Fibroblast of upper back skin (primary cell): Measurements from ENCODE around the gene MAPK1IP1L.
"Not testable (repeated sequence)": the region's sequence is repeated elsewhere in the genome, so short reads cannot be mapped to it uniquely, and the experiment has no call there.

Experiments used
- DNase-seq: peaks from one replicate; pipeline ENCODE4 v3.0.0-alpha.2; 2013

The MAPK1IP1L gene

GRCh38 chr14:55057919-55058318 is 6.5 kb downstream of the MAPK1IP1L start:
- DNase-seq, result no peak

DNA sequence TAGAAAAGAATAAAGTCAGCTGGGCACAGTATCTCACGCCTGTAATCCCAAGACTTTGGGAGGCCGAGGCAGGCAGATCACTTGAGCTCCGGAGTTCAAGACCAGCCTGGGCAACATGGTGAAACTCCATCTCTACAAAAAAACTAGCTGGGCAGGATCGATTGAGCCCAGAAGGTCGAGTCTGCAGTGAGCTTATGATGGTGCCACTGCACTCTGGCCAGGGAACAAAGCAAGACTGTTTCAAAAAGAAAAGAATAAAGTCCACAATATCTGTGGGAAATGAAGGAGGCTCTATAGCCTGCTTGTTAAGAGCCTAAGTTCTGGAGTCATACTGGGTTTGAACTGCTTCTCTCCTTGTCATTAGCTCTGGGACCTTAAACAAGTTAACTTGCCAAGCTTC is 7.9 kb downstream of the MAPK1IP1L start:
- DNase-seq, result no peak

DNA sequence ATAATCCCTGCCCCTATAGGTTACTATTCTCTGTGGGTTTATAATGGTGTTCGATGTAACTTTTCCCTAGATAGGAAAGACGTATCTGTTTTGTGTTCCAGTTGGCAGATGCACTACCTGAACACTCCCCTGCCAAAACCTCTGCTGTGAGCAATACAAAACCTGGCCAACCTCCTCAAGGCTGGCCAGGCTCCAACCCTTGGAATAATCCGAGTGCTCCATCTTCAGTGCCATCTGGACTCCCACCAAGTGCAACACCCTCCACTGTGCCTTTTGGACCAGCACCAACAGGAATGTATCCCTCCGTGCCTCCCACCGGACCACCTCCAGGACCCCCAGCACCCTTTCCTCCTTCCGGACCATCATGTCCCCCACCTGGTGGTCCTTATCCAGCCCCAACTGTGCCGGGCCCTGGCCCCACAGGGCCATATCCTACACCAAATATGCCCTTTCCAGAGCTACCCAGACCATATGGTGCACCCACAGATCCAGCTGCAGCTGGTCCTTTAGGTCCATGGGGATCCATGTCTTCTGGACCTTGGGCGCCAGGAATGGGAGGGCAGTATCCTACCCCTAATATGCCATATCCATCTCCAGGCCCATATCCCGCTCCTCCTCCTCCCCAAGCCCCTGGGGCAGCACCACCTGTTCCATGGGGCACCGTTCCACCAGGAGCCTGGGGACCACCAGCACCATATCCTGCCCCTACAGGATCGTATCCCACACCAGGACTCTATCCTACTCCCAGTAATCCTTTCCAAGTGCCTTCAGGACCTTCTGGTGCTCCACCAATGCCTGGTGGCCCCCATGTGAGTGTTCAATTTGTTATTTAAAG is 11.3 kb downstream of the MAPK1IP1L start:
- DNase-seq, result no peak

GRCh38 chr14:55064896-55065295 is 13.4 kb downstream of the MAPK1IP1L start:
- not testable (repeated sequence) for DNase-seq

DNA sequence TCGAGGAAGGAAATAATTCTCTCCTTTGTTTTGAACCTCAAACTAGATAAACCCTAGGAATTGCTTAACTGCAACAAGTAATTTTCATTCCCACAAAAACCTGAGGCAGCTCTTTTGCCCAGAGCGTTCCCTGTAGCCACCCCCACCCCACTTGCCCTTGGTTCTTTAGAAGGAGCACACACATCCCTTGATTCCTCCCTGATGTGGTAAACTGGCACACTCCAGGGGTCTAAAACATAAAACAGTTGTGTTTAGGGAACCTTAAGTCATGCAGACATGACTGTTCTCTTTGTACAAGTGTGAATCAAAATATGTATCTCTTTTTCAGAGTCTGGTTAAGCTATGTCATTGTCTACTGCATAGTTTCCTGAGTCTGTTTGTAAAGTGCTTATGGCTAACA is 14.0 kb downstream of the MAPK1IP1L start:
- DNase-seq, result no peak

GRCh38 chr14:55066223-55066622 is 14.8 kb downstream of the MAPK1IP1L start:
- no peak for DNase-seq

GRCh38 chr14:55070981-55071411 is 19.5 kb downstream of the MAPK1IP1L start:
- DNase-seq, result no peak

GRCh38 chr14:55071870-55072640 is 20.6 kb downstream of the MAPK1IP1L start:
- peak; percentile 84 for DNase-seq

DNA sequence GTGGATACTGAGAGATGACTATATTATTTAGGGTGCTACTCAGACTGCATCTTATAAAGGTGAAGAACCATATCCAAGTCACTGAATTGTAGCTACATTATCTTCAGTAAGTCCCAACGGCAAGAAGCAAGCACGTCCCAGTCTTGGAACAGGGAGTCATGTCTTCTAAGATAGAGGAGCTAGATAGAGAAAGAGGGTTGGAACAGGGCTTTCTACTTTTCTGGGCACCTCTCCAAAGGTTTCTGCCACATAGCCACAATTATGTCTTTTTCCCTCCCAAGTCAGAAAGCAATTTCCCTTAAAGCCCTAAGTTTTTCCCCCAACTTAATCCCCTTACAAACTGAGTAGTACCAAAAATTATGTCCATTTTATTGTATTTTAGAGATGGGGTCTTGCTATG is 22.4 kb downstream of the MAPK1IP1L start:
- peak; percentile 88 for DNase-seq

GRCh38 chr14:55074662-55075061 is 23.2 kb downstream of the MAPK1IP1L start:
- DNase-seq, result peak; percentile 35

GRCh38 chr14:55075628-55076175 is 24.3 kb downstream of the MAPK1IP1L start:
- peak; percentile 45 for DNase-seq

- DNase-seq, result peak; percentile 71
Observed at GRCh38 chr14:55077170-55078151, 26.0 kb downstream of the MAPK1IP1L start.

GRCh38 chr14:55079961-55080360 is 28.5 kb downstream of the MAPK1IP1L start:
- DNase-seq, result not testable (repeated sequence)

DNA sequence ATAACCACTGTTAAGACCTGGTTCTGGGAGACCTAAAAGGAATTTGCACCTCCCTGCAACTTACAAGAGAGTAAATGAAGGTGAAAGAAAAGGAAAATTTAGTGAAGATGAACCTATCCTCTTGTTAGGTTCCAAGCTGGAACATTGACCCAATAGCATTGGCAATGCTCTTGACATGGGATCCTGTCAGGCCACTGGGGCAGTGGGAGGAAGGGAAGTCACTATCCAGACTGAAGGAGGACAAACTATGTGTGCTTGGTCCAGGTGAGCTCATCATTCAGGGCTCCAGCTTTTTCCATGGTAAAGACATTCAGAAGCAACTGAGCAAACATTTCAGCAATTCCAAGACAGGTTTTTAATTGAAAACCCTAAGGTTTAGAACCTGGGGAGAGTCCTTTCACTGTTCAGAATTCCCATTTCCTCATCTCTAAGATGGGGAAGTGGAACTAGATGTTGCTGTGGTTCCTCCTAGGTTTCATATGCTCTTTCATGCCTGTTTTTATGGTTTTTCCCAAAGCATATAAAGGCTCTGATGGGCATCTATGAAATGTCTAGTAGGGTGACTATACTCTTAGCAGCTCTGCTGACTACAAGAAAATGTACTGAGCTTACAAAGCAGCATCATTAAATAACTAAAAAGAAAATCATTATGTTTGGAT is 33.1 kb downstream of the MAPK1IP1L start:
- no peak for DNase-seq

DNA sequence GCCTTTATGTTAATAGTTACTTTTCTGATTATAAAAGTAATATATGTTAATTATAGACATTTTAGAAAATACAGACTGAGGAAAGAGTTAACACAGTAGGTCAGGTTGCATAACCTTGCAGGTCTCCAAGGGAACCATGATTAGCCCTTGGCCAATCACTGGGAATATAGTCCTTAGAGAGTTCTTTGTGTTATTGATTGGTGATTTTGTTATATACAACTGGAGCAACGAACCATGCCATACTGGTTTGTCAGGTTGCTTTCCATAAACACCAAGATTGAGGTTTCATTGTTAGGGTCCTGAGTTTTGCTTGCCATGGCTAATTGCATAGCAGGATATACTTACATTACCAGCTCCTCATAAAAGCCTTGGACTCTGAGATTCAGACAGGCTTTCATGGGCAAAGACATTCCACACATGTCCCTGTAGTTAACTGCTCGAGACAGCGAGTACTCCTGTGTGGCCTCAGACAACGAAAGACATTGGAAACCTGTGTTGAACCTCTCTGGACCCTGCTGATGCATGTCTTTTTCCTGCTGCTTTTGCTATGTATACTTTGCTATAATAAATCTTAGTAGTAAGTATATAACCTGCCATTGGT is 33.7 kb downstream of the MAPK1IP1L start:
- no peak for DNase-seq

DNA sequence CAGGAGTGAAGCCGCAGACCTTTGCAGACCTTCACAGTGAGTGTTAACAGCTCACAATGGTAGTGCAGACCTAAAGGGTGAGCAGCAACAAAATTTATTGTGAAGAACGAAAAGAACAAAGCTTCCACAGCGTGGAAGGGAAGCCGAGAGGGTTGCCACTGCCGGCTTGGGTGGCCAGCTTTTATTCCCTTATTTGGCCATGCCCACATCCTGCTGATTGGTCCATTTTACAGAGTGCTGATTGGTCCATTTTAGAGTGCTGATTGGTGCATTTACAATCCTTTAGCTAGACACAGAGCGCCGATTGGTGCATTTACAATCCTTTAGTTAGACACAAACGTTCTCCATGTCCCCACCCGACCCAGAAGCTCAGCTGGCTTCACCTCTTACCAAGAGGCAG is 35.5 kb downstream of the MAPK1IP1L start:
- no peak for DNase-seq

DNA sequence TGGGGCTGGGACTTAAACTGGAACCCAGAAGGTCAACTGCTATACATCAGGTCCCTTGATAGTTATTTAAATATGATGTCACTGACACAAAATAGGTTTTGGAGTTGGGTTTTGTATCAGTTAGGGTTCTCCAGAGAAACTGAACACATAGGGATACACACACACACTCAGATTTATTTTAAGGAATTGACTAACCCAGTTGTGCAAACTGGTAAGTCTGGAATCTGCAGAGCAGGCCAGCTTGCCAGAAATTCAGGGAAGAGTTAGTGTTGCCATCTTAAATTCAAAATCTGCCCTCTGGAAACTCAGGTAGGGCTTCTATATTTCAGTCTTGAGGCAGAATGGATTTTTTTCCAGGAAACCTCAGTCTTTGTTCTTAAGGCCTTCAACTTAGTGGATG is 36.9 kb downstream of the MAPK1IP1L start:
- DNase-seq, result no peak

DNA sequence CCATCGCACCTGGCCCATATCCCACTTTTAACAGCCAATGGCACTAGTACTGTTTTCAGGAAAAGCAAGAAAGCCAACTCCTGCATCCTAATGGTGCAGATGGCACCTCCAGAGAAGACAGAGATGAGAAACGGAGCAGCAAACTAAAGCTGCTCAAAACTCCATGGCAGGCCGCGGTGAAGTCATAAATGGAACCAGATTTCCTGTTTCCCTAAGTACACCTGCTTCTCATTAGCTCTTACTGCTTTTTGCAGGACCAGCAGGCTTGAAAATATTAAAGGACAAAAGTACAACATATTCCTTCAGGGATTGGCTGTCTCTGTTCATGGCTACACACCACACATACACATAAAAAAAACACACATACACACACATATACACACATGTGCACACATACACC is 40.9 kb downstream of the MAPK1IP1L start:
- peak; percentile 83 for DNase-seq

- peak; percentile 53 for DNase-seq
Observed at GRCh38 chr14:55094292-55095157, 43.1 kb downstream of the MAPK1IP1L start.

DNA sequence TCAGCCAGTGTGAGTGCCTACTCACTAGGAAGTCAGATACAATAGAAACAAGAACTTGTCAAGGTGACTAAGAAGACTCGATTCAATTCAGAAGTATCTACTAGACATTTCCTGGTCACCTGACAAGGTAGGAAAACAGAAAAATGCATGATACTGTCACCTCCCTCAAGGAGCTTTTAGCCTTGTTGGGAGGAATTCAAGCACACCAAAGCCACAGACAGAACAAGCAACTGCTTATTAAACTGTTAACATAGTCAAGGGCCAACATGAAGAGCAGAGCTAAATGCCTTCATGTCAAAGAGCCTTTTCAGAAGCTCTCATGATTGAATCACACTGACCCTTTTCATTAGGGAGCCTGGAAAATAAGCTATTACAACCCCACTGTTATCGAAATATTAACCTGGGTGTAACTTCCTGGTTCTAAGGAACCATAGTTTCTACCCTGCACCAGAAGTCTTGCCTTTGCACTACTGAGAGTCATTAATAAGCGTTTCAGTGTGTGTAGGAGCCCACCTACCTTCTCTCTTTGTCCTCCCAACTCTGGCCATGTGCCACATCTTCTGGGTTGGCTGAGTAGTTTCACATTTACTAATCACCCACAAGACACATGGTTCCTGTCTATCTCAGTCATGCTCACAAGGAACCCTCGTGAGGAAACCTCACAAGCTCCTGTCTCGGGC is 46.6 kb downstream of the MAPK1IP1L start:
- DNase-seq, result no peak
